ENCODE results near the gene ATP5F1B. TPM values are rescaled to one million over a fixed set of nuclear protein-coding genes. Genes with fewer than 3 reads are reported as not detected.

ATP5F1B gene
- polyA plus RNA-seq, 2 of the 4 experiments (the other 2 are of a cell fraction) = 778 to 1,500 TPM

DNA sequence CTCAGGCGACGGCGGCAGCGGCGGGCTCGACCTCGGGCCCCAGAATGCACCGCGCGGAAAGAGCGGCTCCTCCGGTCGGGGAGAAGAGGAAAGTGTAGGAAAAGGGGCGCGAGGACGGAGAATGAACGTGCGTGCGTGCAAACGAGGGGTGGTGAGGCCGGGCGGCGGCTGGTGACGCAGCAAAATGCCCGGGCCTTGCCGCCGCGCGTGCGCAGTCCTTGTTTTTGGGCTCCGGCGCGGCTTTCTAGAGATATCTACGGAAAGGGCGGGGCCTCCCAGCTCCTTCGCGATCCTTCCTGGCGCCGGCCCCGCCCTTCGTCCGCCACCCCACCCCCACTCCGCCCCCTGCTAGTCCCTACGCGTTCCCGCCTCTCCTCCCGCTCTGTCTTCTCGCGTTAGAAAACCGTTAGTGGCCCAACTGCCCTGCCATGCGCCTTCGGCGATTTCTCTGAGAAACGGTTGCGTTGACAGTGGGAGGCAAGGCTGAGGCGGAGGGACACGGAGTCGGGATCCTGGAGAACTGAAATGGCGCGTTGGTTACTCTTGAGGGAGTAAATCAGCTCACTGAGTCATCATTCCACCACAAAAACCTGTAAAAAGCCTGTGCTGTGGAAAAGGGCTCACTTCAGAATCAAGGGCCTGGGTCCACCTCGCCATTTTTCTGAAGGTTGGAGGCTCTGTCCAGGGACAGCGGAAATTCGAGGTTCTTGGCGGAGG lies 42.5 kb upstream of the ATP5F1B start, which contains the start of gene PTGES3 (continued):
- peak; percentile 71 for TF ChIP-seq REST (IDR thresholded peaks at IDR 0.05)
- TF ChIP-seq GATA3 (IDR thresholded peaks at IDR 0.05; ENCODE audit: borderline replicate concordance) = peak; percentile 25; the same call in 1 of the 2 replicates
- TF ChIP-seq E2F6 (IDR thresholded peaks at IDR 0.05; ENCODE audit: borderline replicate concordance, low read depth) = peak; percentile 98
- peak in 1 of 2 experiments; percentile 57; a peak in 1 of 4 replicates for TF ChIP-seq CEBPB (IDR thresholded peaks at IDR 0.05)
- TF ChIP-seq BCL3 (IDR thresholded peaks at IDR 0.05) = peak; percentile 85
- peak; percentile 97 for TF ChIP-seq MAX (IDR thresholded peaks at IDR 0.05)
- peak; percentile 38; the same call in 1 of the 2 replicates for TF ChIP-seq BHLHE40 (IDR thresholded peaks at IDR 0.05; ENCODE audit: low read depth, low read length)
- TF ChIP-seq HOXB5 (CRISPR knock-in tag; IDR thresholded peaks at IDR 0.05) = peak; percentile 29; the same call in 1 of the 2 replicates
- TF ChIP-seq EHF (CRISPR knock-in tag; IDR thresholded peaks at IDR 0.05) = 0 out of 2 replicates have a peak, but pooled peaks have one; percentile 62
- TF ChIP-seq, protein P1, sequence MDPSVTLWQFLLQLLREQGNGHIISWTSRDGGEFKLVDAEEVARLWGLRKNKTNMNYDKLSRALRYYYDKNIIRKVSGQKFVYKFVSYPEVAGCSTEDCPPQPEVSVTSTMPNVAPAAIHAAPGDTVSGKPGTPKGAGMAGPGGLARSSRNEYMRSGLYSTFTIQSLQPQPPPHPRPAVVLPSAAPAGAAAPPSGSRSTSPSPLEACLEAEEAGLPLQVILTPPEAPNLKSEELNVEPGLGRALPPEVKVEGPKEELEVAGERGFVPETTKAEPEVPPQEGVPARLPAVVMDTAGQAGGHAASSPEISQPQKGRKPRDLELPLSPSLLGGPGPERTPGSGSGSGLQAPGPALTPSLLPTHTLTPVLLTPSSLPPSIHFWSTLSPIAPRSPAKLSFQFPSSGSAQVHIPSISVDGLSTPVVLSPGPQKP (IDR thresholded peaks at IDR 0.05; ENCODE audit: low read depth, low read length) = no peak

DNA sequence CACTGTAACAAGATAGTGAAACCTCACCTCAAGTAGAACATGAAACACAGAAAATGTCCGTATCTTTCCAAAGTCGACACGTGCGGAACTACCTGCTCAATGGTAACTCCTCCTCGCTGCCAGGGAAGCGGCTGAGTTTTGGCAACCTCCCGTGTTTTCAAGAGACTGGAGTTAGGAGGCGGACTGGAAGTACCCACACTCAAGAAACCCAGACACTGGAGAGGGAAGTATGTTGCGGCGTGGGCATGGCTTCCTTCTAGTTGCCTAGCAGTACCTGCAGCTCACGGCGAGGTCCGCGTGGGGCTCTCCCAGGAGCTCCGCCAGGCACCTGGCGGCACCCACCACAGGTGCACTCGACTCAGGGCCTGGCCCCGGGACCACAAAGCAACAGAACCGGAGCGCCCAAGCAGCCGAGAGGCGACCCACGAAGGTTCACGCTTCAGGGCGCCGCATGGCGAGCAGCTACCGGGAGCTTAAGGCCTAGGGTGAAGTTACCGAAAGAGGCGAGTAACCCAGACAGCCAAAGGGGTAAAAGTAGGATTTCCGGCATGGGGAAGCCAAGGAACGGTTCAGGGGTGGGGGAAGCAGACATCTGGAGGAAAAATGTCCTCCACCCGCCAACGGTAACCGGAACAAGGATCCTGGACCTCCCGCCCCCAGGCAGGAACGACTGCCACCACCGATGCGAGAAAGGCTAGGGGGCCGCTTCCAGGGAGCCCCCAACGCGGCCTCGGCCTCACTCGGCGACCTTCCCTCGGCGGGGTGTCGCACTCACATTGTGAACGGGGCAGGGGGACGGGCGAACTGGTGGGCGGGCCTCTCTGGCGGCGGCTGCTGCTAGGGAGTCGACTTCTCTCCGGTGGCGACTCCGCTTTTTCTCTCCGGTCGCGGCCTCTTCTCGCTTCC lies 41.7 kb upstream of the ATP5F1B start:
- ATAC-seq (peak; percentile 9 to 35), DNase-seq (ENCODE audit: low read depth in 1 of 2, low spot score in 1 of 2) (peak; percentile 21 to 58), FAIRE-seq (no peak)
- Histone ChIP-seq H3K4me1 (peaks cover 18% of the 10 kb centered on the region; the same call in 2 of the 3 replicates), H3K4me2 (peak overlapping the region; percentile 89), H3K27ac (peak overlapping the region; percentile 97 to 98), H3K4me3 (peak overlapping the region; percentile 82), H3K9me3 (no peaks in the 10 kb centered on the region)
- WGBS (ENCODE audit: missing lambda C conversion rate) = 2% methylated on average over 44 of the region's 62 CpGs
- CTCF ChIA-PET = interaction anchor here (1.1 to 3.0 kb wide), 4 partner anchors 11 to 424 kb away, joined by 3 to 12 read pairs (median 4); partner anchors contain the start of gene STAT6
- POLR2A ChIA-PET = interaction anchor here (0.5 to 3.5 kb wide), 34 partner anchors 9 to 560 kb away, joined by 3 to 72 read pairs (median 5); partner anchors contain the start of genes ATP5F1B, BAZ2A, LRP1 and NACA
- TF ChIP-seq CTCF (IDR thresholded peaks at IDR 0.05) (no peak), MAZ (IDR thresholded peaks at IDR 0.05; ENCODE audit: borderline replicate concordance, low read depth, low read length) (no peak), EP300 (IDR thresholded peaks at IDR 0.05) (no peak), HEYL (CRISPR knock-in tag; IDR thresholded peaks at IDR 0.05) (no peak), SREBF2 (IDR thresholded peaks at IDR 0.05) (no peak), MAFK (IDR thresholded peaks at IDR 0.05; ENCODE audit: partially characterized antibody) (no peak), RNF2 (IDR thresholded peaks at IDR 0.05; ENCODE audit: borderline replicate concordance, low read depth) (no peak), FOSB (CRISPR knock-in tag; IDR thresholded peaks at IDR 0.05) (no peak), KDM5A (IDR thresholded peaks at IDR 0.05) (no peak), ESRRA (IDR thresholded peaks at IDR 0.05; ENCODE audit: borderline replicate concordance, low read length) (no peak), HOXB5 (CRISPR knock-in tag; IDR thresholded peaks at IDR 0.05) (peak; percentile 17; the same call in 1 of the 2 replicates), ZFP36 (IDR thresholded peaks at IDR 0.05; ENCODE audit: borderline replicate concordance, partially characterized antibody) (no peak), CEBPB (IDR thresholded peaks at IDR 0.05) (no peak), BHLHE40 (IDR thresholded peaks at IDR 0.05; ENCODE audit: low read depth, low read length) (peak; percentile 25; the same call in 1 of the 2 replicates), E2F6 (IDR thresholded peaks at IDR 0.05; ENCODE audit: borderline replicate concordance, low read depth) (no peak), CHD2 (IDR thresholded peaks at IDR 0.05; ENCODE audit: low read length, partially characterized antibody) (no peak), ZC3H11A (IDR thresholded peaks at IDR 0.05) (no peak), POLR2AphosphoS2 (conservative IDR thresholded peaks at IDR 0.05; ENCODE audit: low read length) (no peak), JUNB (IDR thresholded peaks at IDR 0.05) (no peak)
